HCT116 (cell line): ENCODE data around the gene ZNF418. TPM values are rescaled to one million over a fixed set of nuclear protein-coding genes. Genes with fewer than 3 reads are reported as not detected.

Experiments
- ATAC-seq: fragments of 200-7000 bp; cut with Tn5 transposase; 2 replicates; pipeline ENCODE4 v1.9.1; 2020; ENCODE audit warnings: mild to moderate bottlenecking, moderate library complexity
- BruUV-seq: library from RNA; stranded (reverse); fragments of 400-500 nt; replicated peaks from 2 replicates; lab custom pipeline; 2021; lab: Mats Ljungman, UMichigan
- CTCF ChIA-PET: fragments of 300-600 bp; sonication (Branson Sonifier 250); formaldehyde crosslinking; loops from one replicate; lab custom pipeline; 2021; ENCODE audit warnings: antibody characterized with exemption; lab: Charles Lee
- POLR2A ChIA-PET: fragments of 300-600, 350-600 bp; sonication (Branson Sonifier 250); formaldehyde crosslinking; loops from one replicate; lab custom pipeline; 2021; ENCODE audit warnings: antibody characterized with exemption; lab: Charles Lee
- RAD21 ChIA-PET, 2 experiments: fragments of 300-600 bp; sonication (Branson Sonifier 250); formaldehyde crosslinking; loops; one replicate each; lab custom pipeline; 2023; ENCODE audit warnings: low total read pairs in 2 of 2; ENCODE audit not compliant: uncharacterized antibody in 2 of 2, unreplicated experiment in 2 of 2, low non-redundant PET in 1 of 2; lab: Charles Lee
- DNase-seq: peaks from one replicate; pipeline ENCODE4 v3.0.0-alpha.2; 2010; ENCODE audit warnings: low read depth, low spot score
- H2AFZ ChIP-seq: fragments of 200-600 bp; shearing (Covaris generic), sonication (generic); 2 replicates; pipeline ENCODE4 v1.6.1; 2017; ENCODE audit warnings: low read depth, mixed run types, mixed read lengths, antibody characterized with exemption, low read length; ENCODE audit not compliant: poor library complexity, severe bottlenecking
- H3K27ac ChIP-seq: 2 replicates; pipeline ENCODE4 v1.5.1; 2012; ENCODE audit warnings: low read depth, low read length
- H3K27me3 ChIP-seq: fragments of 200-600 bp; sonication (generic); 2 replicates; pipeline ENCODE4 v1.6.1; 2016; ENCODE audit warnings: mixed run types, low read length, mixed read lengths; ENCODE audit not compliant: insufficient read depth
- H3K36me3 ChIP-seq, 2 experiments: fragments of 200-500 bp in 1 of 2; fragments of 200-600 bp in 1 of 2; sonication (Bioruptor generic) in 1 of 2; sonication (generic) in 1 of 2; 2 replicates each; pipeline versions ENCODE4 v1.5.1 to v1.6.1; 2014 to 2016; ENCODE audit warnings: low read length in 2 of 2, inconsistent platforms in 1 of 2, mixed read lengths in 1 of 2, mixed run types in 1 of 2; ENCODE audit not compliant: insufficient read depth in 2 of 2, control insufficient read depth in 1 of 2
- H3K4me1 ChIP-seq, 2 experiments: fragments of 200-600 bp in 1 of 2; sonication (generic) in 1 of 2; 2 replicates each; pipeline versions ENCODE4 v1.5.1 to v1.6.1; 2012 to 2017; ENCODE audit warnings: low read length in 2 of 2, inconsistent platforms in 1 of 2, mild to moderate bottlenecking in 1 of 2, mixed read lengths in 1 of 2, mixed run types in 1 of 2, moderate library complexity in 1 of 2; ENCODE audit not compliant: insufficient read depth in 2 of 2, control insufficient read depth in 1 of 2
- H3K4me2 ChIP-seq: fragments of 200-600 bp; sonication (generic); 2 replicates; pipeline ENCODE4 v1.6.1; 2017; ENCODE audit warnings: mixed run types, low read length, mixed read lengths
- H3K4me3 ChIP-seq, 2 experiments: fragments of 200-600 bp in 1 of 2; sonication (generic) in 1 of 2; replicated peaks in 1 of 2; 2 replicates each; pipeline ENCODE4 v1.5.1; 2011 to 2016; ENCODE audit warnings: low read length in 2 of 2, control low read depth in 1 of 2, low read depth in 1 of 2, mild to moderate bottlenecking in 1 of 2, mixed read lengths in 1 of 2, mixed run types in 1 of 2
- H3K79me2 ChIP-seq: fragments of 200-600 bp; sonication (generic); 2 replicates; pipeline ENCODE4 v1.6.1; 2017; ENCODE audit warnings: mild to moderate bottlenecking, mixed run types, low read length, moderate library complexity, mixed read lengths; ENCODE audit not compliant: insufficient read depth
- H3K9ac ChIP-seq: fragments of 200-600 bp; sonication (generic); 2 replicates; pipeline ENCODE4 v1.6.1; 2016; ENCODE audit warnings: low read length, mixed read lengths
- H3K9me2 ChIP-seq: fragments of 200-600 bp; sonication (generic), shearing (Covaris generic); 2 replicates; pipeline ENCODE4 v1.6.1; 2017; ENCODE audit warnings: mixed run types, mild to moderate bottlenecking, moderate library complexity; ENCODE audit not compliant: insufficient read depth
- H3K9me3 ChIP-seq, 2 experiments: fragments of 200-500 bp in 1 of 2; fragments of 200-600 bp in 1 of 2; sonication (Bioruptor generic) in 1 of 2; sonication (generic) in 1 of 2; 2 replicates each; pipeline ENCODE4 v1.6.1; 2014 to 2017; ENCODE audit warnings: low read length in 2 of 2, mixed read lengths in 2 of 2, inconsistent platforms in 1 of 2, low read depth in 1 of 2, mild to moderate bottlenecking in 1 of 2, mixed run types in 1 of 2, moderate library complexity in 1 of 2; ENCODE audit not compliant: control insufficient read depth in 1 of 2, insufficient read depth in 1 of 2
- H4K20me1 ChIP-seq: fragments of 200-600 bp; sonication (generic), shearing (Covaris generic); 2 replicates; pipeline ENCODE4 v1.6.1; 2017; ENCODE audit warnings: mixed run types, mild to moderate bottlenecking, moderate library complexity; ENCODE audit not compliant: insufficient read depth
- CBX3 ChIP-seq: IDR thresholded peaks from 2 replicates; pipeline ENCODE4 v1.6.1; 2012; ENCODE audit warnings: low read depth
- CEBPB ChIP-seq: IDR thresholded peaks from 2 replicates; pipeline ENCODE4 v1.6.1; 2012; ENCODE audit warnings: low read depth
- EGR1 ChIP-seq: IDR thresholded peaks from 2 replicates; pipeline ENCODE4 v1.6.1; 2012; ENCODE audit warnings: low read depth
- ELF1 ChIP-seq: IDR thresholded peaks from 2 replicates; pipeline ENCODE4 v1.6.1; 2012; ENCODE audit warnings: low read depth, borderline replicate concordance
- EZH2 ChIP-seq: fragments of 200-600 bp; sonication (generic); IDR thresholded peaks from 2 replicates; pipeline ENCODE4 v1.6.1; 2017; ENCODE audit warnings: antibody characterized with exemption, mixed run types
- EZH2phosphoT487 ChIP-seq: fragments of 200-600 bp; IDR thresholded peaks from 2 replicates; pipeline ENCODE4 v1.6.1; 2018; ENCODE audit warnings: antibody characterized with exemption, borderline replicate concordance
- FOSL1 ChIP-seq: IDR thresholded peaks from 2 replicates; pipeline ENCODE4 v1.6.1; 2012; ENCODE audit warnings: low read depth
- POLR2A ChIP-seq: IDR thresholded peaks from 2 replicates; pipeline ENCODE4 v1.7.0; 2011; ENCODE audit warnings: borderline replicate concordance; ENCODE audit not compliant: insufficient read depth, insufficient read length; ENCODE audit errors: extremely low read depth
- POLR2AphosphoS5 ChIP-seq: IDR thresholded peaks from 2 replicates; pipeline ENCODE4 v1.6.1; 2011; ENCODE audit warnings: mild to moderate bottlenecking, low read depth, low read length, moderate library complexity
- RAD21 ChIP-seq: IDR thresholded peaks from 2 replicates; pipeline ENCODE4 v1.6.1; 2012; ENCODE audit warnings: low read depth, mild to moderate bottlenecking
- SIN3A ChIP-seq: IDR thresholded peaks from 2 replicates; pipeline ENCODE4 v1.6.1; 2012; ENCODE audit warnings: low read depth
- SP1 ChIP-seq: IDR thresholded peaks from 2 replicates; pipeline ENCODE4 v1.6.1; 2012; ENCODE audit warnings: low read depth
- SRF ChIP-seq: IDR thresholded peaks from 2 replicates; pipeline ENCODE4 v1.6.1; 2012; ENCODE audit warnings: low read depth
- TCF7L2 ChIP-seq: IDR thresholded peaks from 2 replicates; pipeline ENCODE4 v1.7.0; 2011; ENCODE audit warnings: borderline replicate concordance, inconsistent platforms; ENCODE audit not compliant: insufficient read depth, insufficient read length; ENCODE audit errors: extremely low read depth
- YY1 ChIP-seq: IDR thresholded peaks from 2 replicates; pipeline ENCODE4 v1.6.1; 2011; ENCODE audit warnings: low read length, low read depth, moderate library complexity, mild to moderate bottlenecking; ENCODE audit not compliant: insufficient replicate concordance; ENCODE audit errors: extremely low read depth
- ZFX ChIP-seq: fragments of 450-650 bp; IDR thresholded peaks from 2 replicates; pipeline ENCODE4 v1.6.1; 2017
- ZNF274 ChIP-seq: fragments of 200-500 bp; sonication (Bioruptor generic); IDR thresholded peaks from 2 replicates; pipeline ENCODE4 v1.6.1; 2014; ENCODE audit warnings: mild to moderate bottlenecking, low read depth, low read length, inconsistent platforms
- intact Hi-C: fragments of 100-400 bp; cut with micrococcal nuclease; formaldehyde crosslinking; loops from 2 replicates; pipeline ENCODE4 v1.10.0; 2022
- total RNA-seq: library from RNA; stranded (reverse); gene quantifications from one replicate; pipeline ENCODE4 v1.2.1, GENCODE V29; 2021; ENCODE audit not compliant: unreplicated experiment
- TF ChIP-seq, protein P1 (sequence below): IDR thresholded peaks from 2 replicates; pipeline ENCODE4 v1.6.1; 2012
- TF ChIP-seq, protein P2 (sequence below): IDR thresholded peaks from 2 replicates; pipeline ENCODE4 v1.6.1; 2012

ZNF418 gene
- total RNA-seq, 1 experiment from 2014 or later, result not detected

DNA sequence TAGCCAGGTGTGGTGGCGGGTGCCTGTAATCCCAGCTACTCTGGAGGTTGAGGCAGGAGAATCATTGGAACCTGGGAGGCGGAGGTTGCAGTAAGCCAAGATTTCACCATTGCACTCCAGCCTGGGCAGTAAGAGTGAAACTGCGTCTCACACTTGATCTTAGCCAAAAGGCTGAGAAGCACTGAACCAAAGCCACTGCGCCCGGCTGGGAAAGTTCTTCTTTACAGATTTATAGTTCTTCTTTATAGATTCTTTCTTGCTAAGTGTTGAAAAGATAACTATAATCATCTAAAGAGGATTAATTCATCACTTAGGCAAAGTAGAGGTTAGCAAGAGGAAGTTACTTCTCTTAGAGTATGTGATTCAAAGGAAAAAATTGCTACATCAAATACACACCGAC lies 29.9 kb downstream of the ZNF418 start:
- POLR2A ChIA-PET, result no interaction called here
- intact Hi-C loops, result loop anchor here (10.0 kb wide), 1 partner anchor 500 kb away; no protein-coding TSS in a partner anchor
- H3K9me2 ChIP-seq, result no peaks in the 10 kb centered on the region
- no peak overlapping the region for H3K4me3 ChIP-seq
- no peaks in the 10 kb centered on the region for H3K79me2 ChIP-seq
- H3K9ac ChIP-seq, result no peak overlapping the region
- ATAC-seq, result no peak
- no peak overlapping the region for H3K27ac ChIP-seq
- DNase-seq, result no peak
- H3K4me2 ChIP-seq, result no peak overlapping the region
- H3K36me3 ChIP-seq, result no peaks in the 10 kb centered on the region; a peak in 1 of 4 replicates
- peaks cover 0 to 3% of the 10 kb centered on the region in 2 experiments; a peak in 1 of 4 replicates for H3K9me3 ChIP-seq
- H3K27me3 ChIP-seq, result no peaks in the 10 kb centered on the region
- no TSS peak for BruUV-seq
- TF ChIP-seq TCF7L2, result no peak
- no peak for TF ChIP-seq CEBPB
- TF ChIP-seq, protein P1, sequence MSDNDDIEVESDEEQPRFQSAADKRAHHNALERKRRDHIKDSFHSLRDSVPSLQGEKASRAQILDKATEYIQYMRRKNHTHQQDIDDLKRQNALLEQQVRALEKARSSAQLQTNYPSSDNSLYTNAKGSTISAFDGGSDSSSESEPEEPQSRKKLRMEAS, result no peak
- TF ChIP-seq SIN3A, result no peak
- no peak for TF ChIP-seq SRF
- TF ChIP-seq POLR2A, result no peak
- TF ChIP-seq ELF1, result no peak
- TF ChIP-seq EZH2phosphoT487, result no peak
- TF ChIP-seq ZNF274, result no peak
- TF ChIP-seq EGR1, result no peak
- TF ChIP-seq RAD21, result no peak
- no peak for TF ChIP-seq ZFX
- TF ChIP-seq, protein P2, sequence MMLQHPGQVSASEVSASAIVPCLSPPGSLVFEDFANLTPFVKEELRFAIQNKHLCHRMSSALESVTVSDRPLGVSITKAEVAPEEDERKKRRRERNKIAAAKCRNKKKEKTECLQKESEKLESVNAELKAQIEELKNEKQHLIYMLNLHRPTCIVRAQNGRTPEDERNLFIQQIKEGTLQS, result no peak
- TF ChIP-seq FOSL1, result no peak
- TF ChIP-seq YY1, result no peak
- TF ChIP-seq POLR2AphosphoS5, result no peak
- no peak for TF ChIP-seq CBX3
- no peak for TF ChIP-seq EZH2
- TF ChIP-seq SP1, result no peak
- CTCF ChIA-PET, result no interaction called here
- H2AFZ ChIP-seq, result no peak overlapping the region
- H3K4me1 ChIP-seq, result no peaks in the 10 kb centered on the region
- H4K20me1 ChIP-seq, result no peaks in the 10 kb centered on the region
- RAD21 ChIA-PET, result no interaction called here
